Trophoblast cell (in vitro differentiated cells and primary cell): Measurements from ENCODE around the gene NKD1.

ENCODE experiments used
- DNase-seq, 2 donors: peaks; one replicate each; pipeline ENCODE4 v3.0.0-alpha.2; 2016
- H2AFZ ChIP-seq: 2 replicates; pipeline ENCODE4 v1.6.1; 2013; ENCODE audit warnings: low read length, moderate library complexity, mild to moderate bottlenecking; ENCODE audit not compliant: insufficient read depth, poor library complexity
- H2AK5ac ChIP-seq: 2 replicates; pipeline ENCODE4 v1.6.1; 2013; ENCODE audit warnings: mild to moderate bottlenecking, low read length
- H2BK120ac ChIP-seq: 2 replicates; pipeline ENCODE4 v1.6.1; 2013; ENCODE audit warnings: low read length, mild to moderate bottlenecking, moderate library complexity; ENCODE audit not compliant: insufficient read depth, poor library complexity
- H2BK12ac ChIP-seq: 2 replicates; pipeline ENCODE4 v1.6.1; 2013; ENCODE audit warnings: mild to moderate bottlenecking, low read length, moderate library complexity
- H2BK5ac ChIP-seq: 2 replicates; pipeline ENCODE4 v1.6.1; 2013; ENCODE audit warnings: low read length, low read depth, moderate library complexity, mild to moderate bottlenecking; ENCODE audit not compliant: poor library complexity
- H3K14ac ChIP-seq: 2 replicates; pipeline ENCODE4 v1.6.1; 2013; ENCODE audit warnings: mild to moderate bottlenecking, low read length
- H3K18ac ChIP-seq: 2 replicates; pipeline ENCODE4 v1.6.1; 2013; ENCODE audit warnings: mild to moderate bottlenecking, low read length
- H3K23ac ChIP-seq: 2 replicates; pipeline ENCODE4 v1.6.1; 2013; ENCODE audit warnings: low read length
- H3K27ac ChIP-seq: 2 replicates; pipeline ENCODE4 v1.5.1; 2013; ENCODE audit warnings: low read depth, mild to moderate bottlenecking, inconsistent platforms, low read length, moderate library complexity
- H3K27me3 ChIP-seq: 2 replicates; pipeline ENCODE4 v1.6.1; 2013; ENCODE audit warnings: inconsistent platforms, mild to moderate bottlenecking, low read length, moderate library complexity; ENCODE audit not compliant: insufficient read depth
- H3K36me3 ChIP-seq, 2 experiments: 1 replicate in 1 of 2; 2 replicates in 1 of 2; pipeline ENCODE4 v1.6.1; 2013; ENCODE audit warnings: low read length in 2 of 2, mild to moderate bottlenecking in 2 of 2, moderate library complexity in 1 of 2; ENCODE audit not compliant: insufficient read depth in 2 of 2, control insufficient read depth in 1 of 2
- H3K4ac ChIP-seq: 2 replicates; pipeline ENCODE4 v1.6.1; 2013; ENCODE audit warnings: low read depth, mild to moderate bottlenecking, low read length, moderate library complexity
- H3K4me1 ChIP-seq, 2 experiments: 1 replicate in 1 of 2; 2 replicates in 1 of 2; pipeline ENCODE4 v1.6.1; 2013; ENCODE audit warnings: low read length in 2 of 2, mild to moderate bottlenecking in 2 of 2, moderate library complexity in 1 of 2; ENCODE audit not compliant: insufficient read depth in 2 of 2, control insufficient read depth in 1 of 2
- H3K4me2 ChIP-seq: 2 replicates; pipeline ENCODE4 v1.6.1; 2013; ENCODE audit warnings: inconsistent platforms, mild to moderate bottlenecking, low read length, moderate library complexity
- H3K4me3 ChIP-seq: 2 replicates; pipeline ENCODE4 v1.5.1; 2013; ENCODE audit warnings: mild to moderate bottlenecking, low read depth, low read length, inconsistent platforms
- H3K79me1 ChIP-seq: one replicate; pipeline ENCODE4 v1.6.1; 2013; ENCODE audit warnings: low read length
- H3K79me2 ChIP-seq: 2 replicates; pipeline ENCODE4 v1.6.1; 2013; ENCODE audit warnings: low read length, mild to moderate bottlenecking; ENCODE audit not compliant: control insufficient read depth, insufficient read depth, poor library complexity
- H3K9ac ChIP-seq: 2 replicates; pipeline ENCODE4 v1.6.1; 2013; ENCODE audit warnings: mild to moderate bottlenecking, low read length
- H3K9me3 ChIP-seq: 2 replicates; pipeline ENCODE4 v1.6.1; 2013; ENCODE audit warnings: low read depth, mild to moderate bottlenecking, control low read depth, inconsistent platforms, low read length; ENCODE audit not compliant: insufficient read depth
- H4K12ac ChIP-seq: 2 replicates; pipeline ENCODE4 v1.6.1; 2013; ENCODE audit warnings: low read depth, mild to moderate bottlenecking, low read length, moderate library complexity
- H4K8ac ChIP-seq: 2 replicates; pipeline ENCODE4 v1.6.1; 2013; ENCODE audit warnings: low read depth, mild to moderate bottlenecking, low read length, moderate library complexity
- H4K91ac ChIP-seq: one replicate; pipeline ENCODE4 v1.6.1; 2013; ENCODE audit warnings: low read depth, mild to moderate bottlenecking, low read length, moderate library complexity
- WGBS: extraction: QIAGEN DNeasy Blood & Tissue Kit; methylation state at CpG from one replicate; pipeline ENCODE4 v1.1.7; 2013; ENCODE audit warnings: missing lambda C conversion rate; ENCODE audit not compliant: insufficient read length, insufficient coverage; ENCODE audit errors: extremely low coverage; 5-methylcytosine and 5-hydroxymethylcytosine counted together

Gene NKD1

GRCh38 chr16:50570808-50571598 lies 22.8 kb downstream of the NKD1 start:
- H4K8ac ChIP-seq = no peak overlapping the region
- H3K4me1 ChIP-seq = no peaks in the 10 kb centered on the region
- no peak for DNase-seq
- H2BK12ac ChIP-seq = no peak overlapping the region
- no peak overlapping the region for H3K4ac ChIP-seq
- H3K18ac ChIP-seq = no peak overlapping the region
- H2BK120ac ChIP-seq = no peak overlapping the region
- no peak overlapping the region for H2AFZ ChIP-seq
- no peak overlapping the region for H4K12ac ChIP-seq
- no peak overlapping the region for H2AK5ac ChIP-seq
- H3K36me3 ChIP-seq = peaks cover 2% of the 10 kb centered on the region in 2 experiments
- peaks cover 3% of the 10 kb centered on the region for H3K9me3 ChIP-seq
- H3K23ac ChIP-seq = no peak overlapping the region
- no peak overlapping the region for H2BK5ac ChIP-seq
- H3K27me3 ChIP-seq = no peaks in the 10 kb centered on the region
- H3K4me3 ChIP-seq = no peak overlapping the region
- no peak overlapping the region for H3K27ac ChIP-seq
- no peak overlapping the region for H4K91ac ChIP-seq
- H3K14ac ChIP-seq = no peak overlapping the region
- no peak overlapping the region for H3K9ac ChIP-seq
- no peaks in the 10 kb centered on the region for H3K79me2 ChIP-seq
- H3K4me2 ChIP-seq = no peak overlapping the region
- no peaks in the 10 kb centered on the region for H3K79me1 ChIP-seq
- WGBS = no CpG with 5 or more reads among the region's 11 CpGs

DNA sequence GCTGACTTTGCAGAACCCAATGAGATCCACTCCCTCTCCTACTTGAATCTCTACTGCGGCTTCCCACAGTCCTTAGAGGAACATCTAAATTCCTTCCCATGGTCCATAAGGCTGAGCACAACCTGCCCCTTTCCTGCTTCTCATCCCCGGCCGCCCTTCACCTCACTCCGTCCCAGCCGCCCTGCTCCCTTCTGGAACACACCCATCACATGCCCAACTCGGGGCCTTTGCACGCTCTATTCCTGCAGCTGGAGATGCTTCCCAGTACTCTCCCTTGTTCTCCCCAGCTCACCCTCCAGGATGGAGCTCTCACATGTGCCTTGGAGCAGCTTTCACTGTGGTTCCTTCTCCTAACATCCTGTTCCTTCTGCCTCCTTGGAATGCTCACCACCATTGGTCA lies 23.6 kb downstream of the NKD1 start:
- no peaks in the 10 kb centered on the region for H3K27me3 ChIP-seq
- H2BK5ac ChIP-seq = no peak overlapping the region
- no peaks in the 10 kb centered on the region for H3K4me1 ChIP-seq
- H2BK120ac ChIP-seq = no peak overlapping the region
- DNase-seq = no peak
- H3K9ac ChIP-seq = no peak overlapping the region
- H2AK5ac ChIP-seq = no peak overlapping the region
- H3K36me3 ChIP-seq = peaks cover 0 to 2% of the 10 kb centered on the region in 2 experiments
- H4K91ac ChIP-seq = no peak overlapping the region
- no CpG with 5 or more reads among the region's 7 CpGs for WGBS
- H3K4me2 ChIP-seq = no peak overlapping the region
- no peak overlapping the region for H3K23ac ChIP-seq
- H3K27ac ChIP-seq = no peak overlapping the region
- no peak overlapping the region for H2BK12ac ChIP-seq
- H4K8ac ChIP-seq = no peak overlapping the region
- no peaks in the 10 kb centered on the region for H3K79me1 ChIP-seq
- H3K79me2 ChIP-seq = no peaks in the 10 kb centered on the region
- no peak overlapping the region for H4K12ac ChIP-seq
- no peak overlapping the region for H3K4ac ChIP-seq
- H3K18ac ChIP-seq = no peak overlapping the region
- no peaks in the 10 kb centered on the region for H3K9me3 ChIP-seq
- no peak overlapping the region for H2AFZ ChIP-seq
- H3K4me3 ChIP-seq = no peak overlapping the region
- no peak overlapping the region for H3K14ac ChIP-seq

GRCh38 chr16:50572700-50573099 lies 24.5 kb downstream of the NKD1 start:
- no peak overlapping the region for H3K4me2 ChIP-seq
- no peaks in the 10 kb centered on the region for H3K79me1 ChIP-seq
- H3K4me1 ChIP-seq = no peaks in the 10 kb centered on the region
- no peak overlapping the region for H2AFZ ChIP-seq
- no peak overlapping the region for H4K8ac ChIP-seq
- no peak overlapping the region for H3K4ac ChIP-seq
- H3K14ac ChIP-seq = no peak overlapping the region
- H4K91ac ChIP-seq = no peak overlapping the region
- no peak overlapping the region for H3K23ac ChIP-seq
- H2BK120ac ChIP-seq = no peak overlapping the region
- no peak overlapping the region for H2BK5ac ChIP-seq
- no peak overlapping the region for H2BK12ac ChIP-seq
- no CpG with 5 or more reads among the region's 7 CpGs for WGBS
- no peak for DNase-seq
- no peak overlapping the region for H3K9ac ChIP-seq
- no peak overlapping the region for H3K18ac ChIP-seq
- no peak overlapping the region for H2AK5ac ChIP-seq
- H3K36me3 ChIP-seq = peaks cover 0 to 2% of the 10 kb centered on the region in 2 experiments
- no peaks in the 10 kb centered on the region for H3K9me3 ChIP-seq
- no peak overlapping the region for H3K27ac ChIP-seq
- no peaks in the 10 kb centered on the region for H3K79me2 ChIP-seq
- H3K27me3 ChIP-seq = no peaks in the 10 kb centered on the region
- H4K12ac ChIP-seq = no peak overlapping the region
- H3K4me3 ChIP-seq = no peak overlapping the region

DNA sequence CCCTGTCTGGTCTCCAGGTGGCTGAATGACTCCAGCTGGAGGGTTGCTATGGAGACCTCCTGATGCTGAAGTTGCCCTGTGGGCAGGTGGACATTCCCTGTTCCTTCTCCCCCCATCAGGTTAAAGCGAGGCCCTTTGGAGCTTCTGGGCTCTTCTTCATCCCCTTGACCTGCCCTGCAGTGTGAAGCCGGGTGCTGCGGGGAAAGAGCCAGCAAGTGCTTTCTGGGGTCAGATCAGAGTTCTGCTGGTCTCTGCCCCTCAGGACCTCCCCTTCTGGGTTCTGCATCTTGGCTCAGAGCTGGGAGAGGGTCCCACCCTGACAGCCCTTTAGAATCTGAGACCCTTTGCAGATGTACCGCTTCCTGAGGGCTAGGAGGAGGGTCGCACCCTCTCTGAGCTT lies 25.1 kb downstream of the NKD1 start:
- no peak overlapping the region for H4K12ac ChIP-seq
- H2BK12ac ChIP-seq = no peak overlapping the region
- H3K27me3 ChIP-seq = no peaks in the 10 kb centered on the region
- DNase-seq = no peak
- no peaks in the 10 kb centered on the region for H3K79me1 ChIP-seq
- no peak overlapping the region for H3K9ac ChIP-seq
- H2AK5ac ChIP-seq = no peak overlapping the region
- no peaks in the 10 kb centered on the region for H3K79me2 ChIP-seq
- H3K14ac ChIP-seq = no peak overlapping the region
- H4K91ac ChIP-seq = no peak overlapping the region
- no peak overlapping the region for H3K4ac ChIP-seq
- no peaks in the 10 kb centered on the region for H3K36me3 ChIP-seq
- WGBS = no CpG with 5 or more reads among the region's 5 CpGs
- no peak overlapping the region for H4K8ac ChIP-seq
- no peak overlapping the region for H2BK5ac ChIP-seq
- H2AFZ ChIP-seq = no peak overlapping the region
- H2BK120ac ChIP-seq = no peak overlapping the region
- H3K4me2 ChIP-seq = no peak overlapping the region
- H3K4me3 ChIP-seq = no peak overlapping the region
- H3K23ac ChIP-seq = no peak overlapping the region
- H3K18ac ChIP-seq = no peak overlapping the region
- H3K27ac ChIP-seq = no peak overlapping the region
- no peaks in the 10 kb centered on the region for H3K4me1 ChIP-seq
- H3K9me3 ChIP-seq = no peaks in the 10 kb centered on the region
